HG02678 (cell line): ENCODE measurements around the gene IARS1.

Experiments
- ATAC-seq: cut with Tn5 transposase; IDR thresholded peaks from one replicate; pipeline ENCODE4 v1.9.1; 2021; ENCODE audit warnings: mild to moderate bottlenecking, moderate library complexity; ENCODE audit not compliant: unreplicated experiment

Gene IARS1

GRCh38 chr9:92247296-92247695 is 46.2 kb downstream of the IARS1 start:
- ATAC-seq, result no peak

GRCh38 chr9:92245005-92245797 is 48.3 kb downstream of the IARS1 start:
- ATAC-seq, result no peak
